GM06990 (cell line): ENCODE measurements around the gene MCM3.

Source experiments
- DNase-seq: peaks from one replicate; pipeline ENCODE4 v3.0.0-alpha.2; 2011; ENCODE audit not compliant: insufficient read length; ENCODE audit errors: extremely low read depth
- H3K27me3 ChIP-seq: replicated peaks from 2 replicates; pipeline ENCODE4 v1.6.0; 2011; ENCODE audit warnings: low read length; ENCODE audit not compliant: control insufficient read depth, insufficient read depth
- H3K36me3 ChIP-seq: 2 replicates; pipeline ENCODE4 v1.5.1; 2011; ENCODE audit warnings: low read length; ENCODE audit not compliant: control insufficient read depth, insufficient read depth
- H3K4me3 ChIP-seq: replicated peaks from 2 replicates; pipeline ENCODE4 v1.5.1; 2011; ENCODE audit warnings: low read depth, mild to moderate bottlenecking, control low read depth, low read length
- TF ChIP-seq, protein P1 (sequence below): IDR thresholded peaks from 2 replicates; pipeline ENCODE4 v1.5.1; 2011; ENCODE audit warnings: low read length, control low read depth, mild to moderate bottlenecking, inconsistent platforms; ENCODE audit not compliant: insufficient read depth, poor library complexity, severe bottlenecking

MCM3 gene

DNA sequence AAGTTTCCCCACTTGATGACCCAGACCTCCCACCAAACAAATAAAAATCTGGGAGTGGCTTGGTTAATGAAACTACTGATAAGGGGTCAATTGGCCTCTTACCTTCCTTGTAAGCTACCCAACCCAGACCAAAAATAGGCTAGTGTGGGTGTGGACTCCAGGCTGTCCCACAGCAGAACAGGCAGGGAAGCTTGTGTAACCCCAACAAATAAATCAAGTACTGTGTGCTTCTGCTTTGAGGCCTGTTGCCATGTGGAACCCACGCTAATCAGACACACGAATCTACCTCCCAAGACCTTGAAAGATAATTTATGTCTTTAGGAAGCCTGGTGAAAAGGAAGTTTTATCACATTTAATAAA is 43.7 kb upstream of the MCM3 start:
- TF ChIP-seq, protein P1, sequence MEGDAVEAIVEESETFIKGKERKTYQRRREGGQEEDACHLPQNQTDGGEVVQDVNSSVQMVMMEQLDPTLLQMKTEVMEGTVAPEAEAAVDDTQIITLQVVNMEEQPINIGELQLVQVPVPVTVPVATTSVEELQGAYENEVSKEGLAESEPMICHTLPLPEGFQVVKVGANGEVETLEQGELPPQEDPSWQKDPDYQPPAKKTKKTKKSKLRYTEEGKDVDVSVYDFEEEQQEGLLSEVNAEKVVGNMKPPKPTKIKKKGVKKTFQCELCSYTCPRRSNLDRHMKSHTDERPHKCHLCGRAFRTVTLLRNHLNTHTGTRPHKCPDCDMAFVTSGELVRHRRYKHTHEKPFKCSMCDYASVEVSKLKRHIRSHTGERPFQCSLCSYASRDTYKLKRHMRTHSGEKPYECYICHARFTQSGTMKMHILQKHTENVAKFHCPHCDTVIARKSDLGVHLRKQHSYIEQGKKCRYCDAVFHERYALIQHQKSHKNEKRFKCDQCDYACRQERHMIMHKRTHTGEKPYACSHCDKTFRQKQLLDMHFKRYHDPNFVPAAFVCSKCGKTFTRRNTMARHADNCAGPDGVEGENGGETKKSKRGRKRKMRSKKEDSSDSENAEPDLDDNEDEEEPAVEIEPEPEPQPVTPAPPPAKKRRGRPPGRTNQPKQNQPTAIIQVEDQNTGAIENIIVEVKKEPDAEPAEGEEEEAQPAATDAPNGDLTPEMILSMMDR = no peak
- H3K4me3 ChIP-seq = no peak overlapping the region
- DNase-seq = no peak
- H3K27me3 ChIP-seq = no peaks in the 10 kb centered on the region; the same call in 1 of the 2 replicates
- no peaks in the 10 kb centered on the region for H3K36me3 ChIP-seq

DNA sequence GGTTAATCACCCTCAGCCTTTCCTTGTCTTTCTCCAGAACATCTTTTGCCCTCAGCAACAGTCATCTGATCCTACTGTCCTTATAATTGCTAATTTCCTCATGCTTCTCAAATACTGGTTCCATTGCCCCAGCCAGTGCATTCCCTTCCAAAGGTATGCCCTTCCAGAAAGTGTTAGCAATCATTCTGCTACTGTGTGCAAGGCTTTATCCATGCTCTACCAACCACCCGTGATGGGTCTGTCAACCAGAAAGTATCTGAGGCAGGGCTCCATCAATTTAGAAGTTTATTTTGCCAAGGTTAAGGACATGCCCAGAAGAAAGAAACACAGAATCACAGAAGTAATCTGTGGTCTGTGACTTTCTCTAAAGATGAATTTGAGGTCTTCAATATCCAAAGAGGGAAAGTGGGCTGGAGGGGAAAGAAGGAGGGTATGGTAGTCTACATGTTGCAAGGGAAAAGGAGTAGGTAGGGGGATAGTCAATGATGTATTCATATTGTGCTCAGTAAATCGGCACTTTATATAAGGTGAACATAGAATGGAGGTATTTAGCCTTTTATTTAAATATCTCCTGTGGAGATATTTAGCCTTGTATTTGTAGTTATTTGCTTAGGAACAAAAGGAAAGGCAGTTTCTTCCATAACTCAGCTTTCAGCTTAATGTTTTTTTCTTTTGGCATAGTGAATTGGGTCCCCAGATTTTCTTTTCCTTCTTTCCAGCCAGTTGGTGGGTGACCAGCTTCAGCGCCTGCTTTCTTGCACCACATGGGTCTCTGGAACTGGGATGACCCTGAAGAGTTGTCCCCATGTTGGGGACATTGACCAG is 42.2 kb upstream of the MCM3 start:
- no peak overlapping the region for H3K4me3 ChIP-seq
- H3K27me3 ChIP-seq = no peaks in the 10 kb centered on the region; the same call in 1 of the 2 replicates
- DNase-seq = no peak
- H3K36me3 ChIP-seq = no peaks in the 10 kb centered on the region
- TF ChIP-seq, protein P1 = no peak

DNA sequence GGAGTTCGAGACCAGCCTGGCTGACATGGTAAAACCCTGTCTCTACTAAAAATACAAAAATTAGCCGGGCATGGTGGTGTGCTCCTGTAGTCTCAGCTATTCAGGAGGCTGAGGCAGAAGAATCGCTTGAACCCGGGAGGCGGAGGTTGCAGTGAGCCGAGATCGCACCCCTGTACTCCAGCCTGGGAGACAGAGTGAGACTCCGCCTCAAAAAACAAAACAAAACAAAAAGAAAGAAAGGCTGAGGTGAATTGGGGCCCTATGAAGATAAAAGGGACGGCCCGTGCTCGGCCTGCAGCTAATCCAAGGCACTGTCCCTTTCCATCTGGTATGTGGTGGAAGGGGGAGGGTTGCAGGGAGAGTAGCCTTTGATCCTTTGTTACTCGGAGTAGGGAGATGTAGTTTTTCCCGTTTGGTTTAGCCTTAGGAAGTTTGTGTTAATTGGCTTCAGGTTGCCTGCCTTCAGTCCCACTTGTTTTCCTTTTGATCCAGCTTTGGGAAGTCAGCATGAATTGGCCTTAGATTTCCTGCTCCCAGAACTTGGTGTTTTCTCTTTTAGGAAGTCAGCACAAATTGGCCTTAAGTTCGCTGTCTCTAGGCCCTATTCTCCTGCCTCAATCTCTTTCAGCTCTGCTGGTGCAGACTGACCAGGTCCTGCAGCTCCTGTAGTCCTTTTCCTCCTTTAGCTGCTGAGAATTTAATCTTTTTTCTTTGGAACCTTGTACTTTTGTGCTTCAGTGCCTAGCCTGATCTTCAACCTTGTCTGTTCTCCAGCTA is 41.3 kb upstream of the MCM3 start:
- no peaks in the 10 kb centered on the region; the same call in 1 of the 2 replicates for H3K27me3 ChIP-seq
- no peak overlapping the region for H3K4me3 ChIP-seq
- DNase-seq = no peak
- no peaks in the 10 kb centered on the region for H3K36me3 ChIP-seq
- TF ChIP-seq, protein P1 = no peak

DNA sequence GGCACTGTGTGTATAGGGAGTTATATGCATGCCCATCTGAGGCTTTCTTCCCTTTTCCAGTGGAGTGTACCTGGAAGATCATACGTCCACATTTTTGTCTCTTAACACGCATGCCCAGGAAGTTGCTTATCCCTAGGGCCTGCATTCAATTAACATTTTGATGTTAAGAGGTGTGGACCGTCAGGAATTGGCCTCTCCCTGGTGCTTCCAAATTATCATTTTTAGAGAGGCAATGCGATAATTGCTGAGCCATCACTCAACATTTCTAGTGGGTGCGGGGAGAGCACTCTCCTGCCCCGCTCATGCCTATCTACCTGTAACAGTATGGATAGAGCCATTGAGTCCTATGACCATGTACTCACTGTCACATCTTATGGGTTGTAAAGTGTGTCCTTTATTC is 39.6 kb upstream of the MCM3 start:
- Histone ChIP-seq H3K36me3 (no peaks in the 10 kb centered on the region), H3K4me3 (no peak overlapping the region), H3K27me3 (no peaks in the 10 kb centered on the region; the same call in 1 of the 2 replicates)
- DNase-seq = no peak
- TF ChIP-seq, protein P1 = no peak

DNA sequence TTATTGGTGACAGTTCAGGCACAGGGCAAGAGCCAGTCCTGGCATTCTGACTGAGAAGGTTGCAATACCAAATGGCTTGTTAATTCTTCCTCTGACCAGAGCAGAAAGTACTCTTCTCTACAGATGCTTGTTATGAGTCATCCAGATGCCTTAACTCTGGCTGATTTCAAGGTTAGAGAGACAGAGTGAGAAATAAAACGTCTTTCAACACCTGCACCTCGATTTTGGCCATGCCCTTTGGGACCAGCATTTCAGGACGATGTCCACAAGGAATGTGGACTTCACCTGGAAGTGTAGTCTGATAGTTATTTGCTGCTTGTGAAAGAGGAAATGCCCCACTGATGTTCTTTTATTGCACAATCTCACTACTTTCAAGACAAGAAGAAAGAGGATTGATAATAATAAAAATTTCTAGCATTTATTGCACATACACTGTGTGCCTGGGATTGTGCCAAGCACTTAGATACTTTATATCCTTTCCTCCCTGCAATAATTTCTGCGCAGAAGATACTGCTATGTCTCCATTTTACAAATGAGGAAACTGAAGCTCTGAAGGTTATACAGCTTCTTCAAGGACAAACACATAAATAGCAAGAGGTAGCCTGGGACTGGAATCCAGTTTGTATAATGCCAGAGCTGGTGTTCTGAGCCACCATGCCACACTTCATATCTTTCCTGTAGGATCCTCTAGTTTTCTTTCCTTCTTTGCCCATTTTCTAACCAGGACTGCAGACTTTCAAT is 33.5 kb upstream of the MCM3 start:
- TF ChIP-seq, protein P1 = no peak
- no peak overlapping the region for H3K4me3 ChIP-seq
- no peaks in the 10 kb centered on the region for H3K27me3 ChIP-seq
- no peaks in the 10 kb centered on the region for H3K36me3 ChIP-seq
- peak; percentile 49 for DNase-seq
